Bronchial epithelial cell (primary cell): Measurements from ENCODE around the gene SKP1. TPM values are rescaled to one million over a fixed set of nuclear protein-coding genes. Genes with fewer than 3 reads are reported as not detected.

ENCODE experiments used
- DNase-seq: peaks from one replicate; pipeline ENCODE4 v3.0.0-alpha.2; 2010; ENCODE audit warnings: low read depth
- FAIRE-seq: peaks from 2 replicates; lab custom pipeline; 2011; peaks lifted over from hg19 to GRCh38; lab: Jason Lieb, UNC
- H3K27me3 ChIP-seq: 2 replicates; pipeline ENCODE4 v1.5.1; 2011; ENCODE audit warnings: low read length; ENCODE audit not compliant: control insufficient read depth, insufficient read depth
- H3K36me3 ChIP-seq: 2 replicates; pipeline ENCODE4 v1.5.1; 2011; ENCODE audit warnings: low read length; ENCODE audit not compliant: control insufficient read depth, insufficient read depth
- H3K4me3 ChIP-seq: 2 replicates; pipeline ENCODE4 v1.5.1; 2011; ENCODE audit warnings: mild to moderate bottlenecking, low read depth, low read length, control low read depth
- total RNA-seq: library from RNA; depleted of rRNA; stranded (reverse); fragments of >200 nt; gene quantifications from 2 replicates; pipeline ENCODE4 v1.2.1, GENCODE V29; 2014
- TF ChIP-seq, protein P1 (sequence below): IDR thresholded peaks from 2 replicates; pipeline ENCODE4 v1.5.1; 2011; ENCODE audit warnings: mild to moderate bottlenecking, moderate library complexity, low read length, control low read depth, inconsistent platforms; ENCODE audit not compliant: insufficient read depth, severe bottlenecking

The SKP1 gene
- total RNA-seq, 1 donor from 2014 or later: 157 TPM

DNA sequence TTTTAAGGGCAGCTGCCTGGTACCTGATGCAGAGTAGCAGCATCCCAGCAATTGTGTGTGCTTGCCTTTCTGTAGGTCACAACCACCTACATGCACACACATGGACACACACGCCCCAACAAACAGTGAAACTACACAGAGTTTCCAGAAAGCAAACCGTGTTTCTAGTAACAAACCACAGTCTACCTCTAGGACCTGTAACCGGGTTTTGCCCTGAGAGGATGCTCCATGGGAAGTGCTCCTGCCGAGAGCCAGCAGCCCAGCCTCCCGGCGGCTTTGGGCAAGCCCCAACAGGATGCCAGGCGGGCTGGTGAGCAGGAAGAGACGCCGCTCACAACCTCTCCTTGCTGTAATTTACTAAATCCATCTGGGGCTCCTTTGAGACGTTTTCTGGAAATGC, 66.4 kb downstream of the SKP1 start:
- FAIRE-seq (no peak), DNase-seq (peak; percentile 72)
- no peak overlapping the region for H3K4me3 ChIP-seq
- TF ChIP-seq, protein P1, sequence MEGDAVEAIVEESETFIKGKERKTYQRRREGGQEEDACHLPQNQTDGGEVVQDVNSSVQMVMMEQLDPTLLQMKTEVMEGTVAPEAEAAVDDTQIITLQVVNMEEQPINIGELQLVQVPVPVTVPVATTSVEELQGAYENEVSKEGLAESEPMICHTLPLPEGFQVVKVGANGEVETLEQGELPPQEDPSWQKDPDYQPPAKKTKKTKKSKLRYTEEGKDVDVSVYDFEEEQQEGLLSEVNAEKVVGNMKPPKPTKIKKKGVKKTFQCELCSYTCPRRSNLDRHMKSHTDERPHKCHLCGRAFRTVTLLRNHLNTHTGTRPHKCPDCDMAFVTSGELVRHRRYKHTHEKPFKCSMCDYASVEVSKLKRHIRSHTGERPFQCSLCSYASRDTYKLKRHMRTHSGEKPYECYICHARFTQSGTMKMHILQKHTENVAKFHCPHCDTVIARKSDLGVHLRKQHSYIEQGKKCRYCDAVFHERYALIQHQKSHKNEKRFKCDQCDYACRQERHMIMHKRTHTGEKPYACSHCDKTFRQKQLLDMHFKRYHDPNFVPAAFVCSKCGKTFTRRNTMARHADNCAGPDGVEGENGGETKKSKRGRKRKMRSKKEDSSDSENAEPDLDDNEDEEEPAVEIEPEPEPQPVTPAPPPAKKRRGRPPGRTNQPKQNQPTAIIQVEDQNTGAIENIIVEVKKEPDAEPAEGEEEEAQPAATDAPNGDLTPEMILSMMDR: no peak
- no peaks in the 10 kb centered on the region for H3K36me3 ChIP-seq
- peaks cover 4% of the 10 kb centered on the region for H3K27me3 ChIP-seq

DNA sequence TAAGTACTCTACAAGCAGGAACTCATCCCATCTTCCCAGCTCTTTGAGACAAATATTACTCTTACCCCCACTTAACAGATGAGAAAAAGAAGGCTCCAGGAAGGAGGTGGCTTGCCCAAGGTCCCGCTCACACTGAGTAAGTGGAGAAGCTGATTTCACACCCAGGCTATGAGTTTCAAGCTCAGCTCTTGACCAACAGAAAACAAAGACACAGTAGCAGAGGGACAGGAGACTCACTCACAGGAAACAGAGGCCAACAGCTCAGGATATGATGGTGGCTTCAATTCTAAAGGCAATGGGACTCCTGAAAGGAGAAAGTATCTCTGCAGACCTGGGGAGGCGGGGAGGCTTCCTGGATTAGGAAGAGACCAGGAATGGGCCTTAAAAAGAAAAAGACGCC, 69.0 kb downstream of the SKP1 start:
- no peak overlapping the region for H3K4me3 ChIP-seq
- no peaks in the 10 kb centered on the region for H3K27me3 ChIP-seq
- DNase-seq: no peak
- TF ChIP-seq, protein P1: no peak
- FAIRE-seq: no peak
- H3K36me3 ChIP-seq: no peaks in the 10 kb centered on the region

DNA sequence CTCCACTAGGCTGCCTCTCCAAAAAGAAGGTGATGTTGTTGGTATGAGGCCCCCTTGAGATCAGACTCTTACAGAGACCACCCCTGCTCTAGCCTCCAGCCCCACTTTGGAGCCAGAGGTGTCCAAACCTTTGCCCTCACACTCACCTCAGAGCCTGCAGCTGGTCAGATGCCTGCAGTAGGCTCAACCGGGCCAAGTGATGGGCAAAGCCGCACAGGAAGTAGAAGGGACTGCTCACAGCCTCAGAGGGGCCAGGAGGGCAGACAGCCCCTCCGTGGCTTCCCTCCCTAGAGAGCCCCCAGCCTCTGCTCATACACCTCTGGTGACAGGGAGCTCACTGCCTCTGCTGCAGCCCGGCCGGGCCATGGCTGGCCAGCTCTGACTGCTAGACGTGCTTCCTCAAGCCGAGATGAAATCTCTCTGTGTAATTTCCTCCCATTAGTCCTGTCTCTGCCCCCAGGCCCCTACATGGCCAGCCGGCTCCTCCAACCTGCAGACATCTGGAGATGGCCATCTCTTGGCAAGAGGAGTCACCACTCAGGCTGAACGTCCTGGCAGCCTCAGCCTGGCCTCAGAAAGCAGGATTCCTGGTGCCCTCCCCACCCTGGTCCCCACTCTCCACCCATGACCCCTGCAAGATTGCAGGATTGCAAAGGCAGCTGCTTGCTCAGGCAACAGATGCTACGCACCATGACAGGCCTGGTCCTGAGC, 69.6 kb downstream of the SKP1 start:
- no peak for FAIRE-seq
- Histone ChIP-seq H3K4me3 (no peak overlapping the region), H3K27me3 (no peaks in the 10 kb centered on the region), H3K36me3 (no peaks in the 10 kb centered on the region)
- no peak for DNase-seq
- TF ChIP-seq, protein P1: no peak

DNA sequence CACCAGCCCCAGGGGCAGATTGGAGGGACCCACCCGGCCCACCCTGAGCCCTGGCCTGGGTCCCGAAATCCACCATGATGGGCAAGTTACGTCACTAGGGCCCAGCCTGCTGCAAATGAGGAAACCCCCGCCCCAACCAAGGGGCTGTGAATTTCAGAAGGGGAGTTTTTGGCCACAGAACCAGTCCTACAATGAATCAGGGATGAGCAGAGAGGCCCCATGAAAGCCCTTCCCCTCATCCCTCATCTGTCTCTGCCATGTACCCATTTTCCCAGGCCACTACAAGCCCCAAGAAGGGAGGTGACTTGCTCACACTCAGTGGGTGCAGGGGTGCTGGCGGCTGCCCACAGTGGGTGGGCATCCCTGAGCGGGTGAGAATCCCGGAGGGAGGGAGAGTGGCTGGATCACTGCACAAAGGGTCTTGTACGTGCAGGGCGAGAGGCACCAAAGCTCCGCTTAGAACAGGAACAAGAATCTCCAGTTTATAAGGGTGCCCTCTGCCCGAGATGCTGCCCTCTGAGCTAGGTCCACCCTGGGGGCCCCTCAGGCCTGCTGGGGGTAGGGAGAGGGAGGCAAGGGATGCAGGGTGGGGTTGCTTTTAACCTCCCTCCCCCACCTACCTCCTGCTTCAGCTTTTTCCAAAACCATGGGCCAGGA, 72.6 kb downstream of the SKP1 start:
- Histone ChIP-seq H3K4me3 (no peak overlapping the region), H3K36me3 (no peaks in the 10 kb centered on the region), H3K27me3 (no peaks in the 10 kb centered on the region)
- no peak for DNase-seq
- no peak for FAIRE-seq
- TF ChIP-seq, protein P1: no peak

DNA sequence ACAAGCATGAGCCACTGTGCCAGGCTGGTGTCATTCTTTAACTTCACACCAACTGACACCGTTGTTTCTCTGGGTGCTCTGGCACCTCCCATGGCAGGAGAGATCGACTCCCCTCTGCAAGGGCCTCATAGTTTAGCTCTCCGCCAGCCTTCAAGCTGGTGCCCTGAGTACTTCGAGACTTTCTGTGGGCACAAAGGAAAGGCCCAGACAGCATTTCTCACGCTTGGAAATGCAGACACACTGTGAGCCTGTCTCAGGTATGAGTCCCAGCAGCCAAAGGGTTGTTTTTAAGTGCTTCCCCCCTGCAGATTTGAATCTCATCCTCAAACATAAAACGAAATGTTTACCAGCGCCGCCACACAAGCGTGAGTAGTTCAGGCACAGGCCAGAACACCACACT, 73.4 kb downstream of the SKP1 start:
- Histone ChIP-seq H3K27me3 (no peaks in the 10 kb centered on the region), H3K36me3 (no peaks in the 10 kb centered on the region), H3K4me3 (no peak overlapping the region)
- TF ChIP-seq, protein P1: no peak
- no peak for DNase-seq
- no peak for FAIRE-seq
